Neural progenitor cell (in vitro differentiated cells): ENCODE data around the gene FAM131B.

Source experiments
- EZH2 ChIP-seq: fragments of 200-600 bp; sonication (generic); IDR thresholded peaks from 2 replicates; pipeline ENCODE4 v1.6.1; 2017; ENCODE audit warnings: antibody characterized with exemption, mild to moderate bottlenecking, moderate library complexity
- TF ChIP-seq, protein P1 (sequence below): fragments of 200-600 bp; sonication (generic); IDR thresholded peaks from 2 replicates; pipeline ENCODE4 v1.5.1; 2017; ENCODE audit warnings: antibody characterized with exemption, mild to moderate bottlenecking

DNA sequence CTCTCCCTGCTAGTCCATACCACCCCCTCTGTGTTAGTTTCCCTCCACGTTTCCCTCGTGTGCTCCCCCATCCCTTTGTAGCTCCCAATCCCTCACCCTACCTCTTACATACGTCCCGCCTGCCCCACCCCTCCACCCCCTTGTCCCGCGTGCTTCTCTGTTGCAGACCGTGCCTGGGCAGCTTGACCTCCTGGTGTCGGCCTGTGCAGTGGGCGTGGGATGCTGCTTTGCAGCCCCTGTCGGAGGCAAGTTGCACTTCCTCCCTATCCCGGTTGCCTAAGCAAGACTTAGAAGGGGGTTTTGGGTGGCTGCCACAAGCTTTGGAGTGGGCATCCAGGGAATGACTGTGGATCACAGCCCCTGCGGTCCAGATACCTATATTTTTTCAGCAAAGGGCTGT is 38.9 kb downstream of the FAM131B start:
- TF ChIP-seq, protein P1, sequence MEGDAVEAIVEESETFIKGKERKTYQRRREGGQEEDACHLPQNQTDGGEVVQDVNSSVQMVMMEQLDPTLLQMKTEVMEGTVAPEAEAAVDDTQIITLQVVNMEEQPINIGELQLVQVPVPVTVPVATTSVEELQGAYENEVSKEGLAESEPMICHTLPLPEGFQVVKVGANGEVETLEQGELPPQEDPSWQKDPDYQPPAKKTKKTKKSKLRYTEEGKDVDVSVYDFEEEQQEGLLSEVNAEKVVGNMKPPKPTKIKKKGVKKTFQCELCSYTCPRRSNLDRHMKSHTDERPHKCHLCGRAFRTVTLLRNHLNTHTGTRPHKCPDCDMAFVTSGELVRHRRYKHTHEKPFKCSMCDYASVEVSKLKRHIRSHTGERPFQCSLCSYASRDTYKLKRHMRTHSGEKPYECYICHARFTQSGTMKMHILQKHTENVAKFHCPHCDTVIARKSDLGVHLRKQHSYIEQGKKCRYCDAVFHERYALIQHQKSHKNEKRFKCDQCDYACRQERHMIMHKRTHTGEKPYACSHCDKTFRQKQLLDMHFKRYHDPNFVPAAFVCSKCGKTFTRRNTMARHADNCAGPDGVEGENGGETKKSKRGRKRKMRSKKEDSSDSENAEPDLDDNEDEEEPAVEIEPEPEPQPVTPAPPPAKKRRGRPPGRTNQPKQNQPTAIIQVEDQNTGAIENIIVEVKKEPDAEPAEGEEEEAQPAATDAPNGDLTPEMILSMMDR, result no peak
- TF ChIP-seq EZH2, result no peak
